ENCODE results near the gene TSPOAP1. TPM values are rescaled to one million over a fixed set of nuclear protein-coding genes. Genes with fewer than 3 reads are reported as not detected.

Gene TSPOAP1
- total RNA-seq, 4 donors from 2014 or later: 19.5 to 35.4 (median 22.1) TPM

DNA sequence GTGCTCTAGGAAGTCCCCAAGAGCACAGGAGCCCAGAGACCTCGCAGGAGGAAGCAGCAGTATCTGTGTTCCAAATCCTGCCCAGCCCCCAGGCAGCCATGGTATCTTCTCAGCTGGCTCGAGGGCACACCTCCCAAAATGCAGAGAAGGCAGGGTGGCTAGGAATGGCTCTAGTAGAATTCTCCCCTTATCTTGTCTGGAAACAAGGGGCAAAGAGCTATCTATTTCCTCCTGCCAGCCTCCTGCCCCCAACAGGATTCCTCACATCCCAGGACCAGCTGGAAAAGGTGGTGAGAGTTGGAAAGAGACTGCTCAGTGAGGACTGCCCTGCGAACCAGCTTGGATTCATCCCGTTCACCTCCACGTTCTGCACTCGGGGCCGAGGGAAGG lies 8.6 kb upstream of the TSPOAP1 start:
- H3K36me3 ChIP-seq: no peaks in the 10 kb centered on the region
- intact Hi-C loops (cut with DNase I): no loop called here
- no peak for TF ChIP-seq POLR2A (IDR thresholded peaks at IDR 0.05)
- TF ChIP-seq, protein P1, sequence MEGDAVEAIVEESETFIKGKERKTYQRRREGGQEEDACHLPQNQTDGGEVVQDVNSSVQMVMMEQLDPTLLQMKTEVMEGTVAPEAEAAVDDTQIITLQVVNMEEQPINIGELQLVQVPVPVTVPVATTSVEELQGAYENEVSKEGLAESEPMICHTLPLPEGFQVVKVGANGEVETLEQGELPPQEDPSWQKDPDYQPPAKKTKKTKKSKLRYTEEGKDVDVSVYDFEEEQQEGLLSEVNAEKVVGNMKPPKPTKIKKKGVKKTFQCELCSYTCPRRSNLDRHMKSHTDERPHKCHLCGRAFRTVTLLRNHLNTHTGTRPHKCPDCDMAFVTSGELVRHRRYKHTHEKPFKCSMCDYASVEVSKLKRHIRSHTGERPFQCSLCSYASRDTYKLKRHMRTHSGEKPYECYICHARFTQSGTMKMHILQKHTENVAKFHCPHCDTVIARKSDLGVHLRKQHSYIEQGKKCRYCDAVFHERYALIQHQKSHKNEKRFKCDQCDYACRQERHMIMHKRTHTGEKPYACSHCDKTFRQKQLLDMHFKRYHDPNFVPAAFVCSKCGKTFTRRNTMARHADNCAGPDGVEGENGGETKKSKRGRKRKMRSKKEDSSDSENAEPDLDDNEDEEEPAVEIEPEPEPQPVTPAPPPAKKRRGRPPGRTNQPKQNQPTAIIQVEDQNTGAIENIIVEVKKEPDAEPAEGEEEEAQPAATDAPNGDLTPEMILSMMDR (IDR thresholded peaks at IDR 0.05): no peak
- H3K9me3 ChIP-seq: no peaks in the 10 kb centered on the region
- no peak for DNase-seq
- no peak overlapping the region for H3K4me3 ChIP-seq (replicated peaks in 1 of 3)
- 56 to 57% methylated on average over 5 to 7 of the region's 7 CpGs for WGBS, 2 donors
- H3K27me3 ChIP-seq: no peaks in the 10 kb centered on the region
- no peaks in the 10 kb centered on the region for H3K4me1 ChIP-seq
- H3K27ac ChIP-seq: peak overlapping the region in 1 of 3 donors; percentile 28

DNA sequence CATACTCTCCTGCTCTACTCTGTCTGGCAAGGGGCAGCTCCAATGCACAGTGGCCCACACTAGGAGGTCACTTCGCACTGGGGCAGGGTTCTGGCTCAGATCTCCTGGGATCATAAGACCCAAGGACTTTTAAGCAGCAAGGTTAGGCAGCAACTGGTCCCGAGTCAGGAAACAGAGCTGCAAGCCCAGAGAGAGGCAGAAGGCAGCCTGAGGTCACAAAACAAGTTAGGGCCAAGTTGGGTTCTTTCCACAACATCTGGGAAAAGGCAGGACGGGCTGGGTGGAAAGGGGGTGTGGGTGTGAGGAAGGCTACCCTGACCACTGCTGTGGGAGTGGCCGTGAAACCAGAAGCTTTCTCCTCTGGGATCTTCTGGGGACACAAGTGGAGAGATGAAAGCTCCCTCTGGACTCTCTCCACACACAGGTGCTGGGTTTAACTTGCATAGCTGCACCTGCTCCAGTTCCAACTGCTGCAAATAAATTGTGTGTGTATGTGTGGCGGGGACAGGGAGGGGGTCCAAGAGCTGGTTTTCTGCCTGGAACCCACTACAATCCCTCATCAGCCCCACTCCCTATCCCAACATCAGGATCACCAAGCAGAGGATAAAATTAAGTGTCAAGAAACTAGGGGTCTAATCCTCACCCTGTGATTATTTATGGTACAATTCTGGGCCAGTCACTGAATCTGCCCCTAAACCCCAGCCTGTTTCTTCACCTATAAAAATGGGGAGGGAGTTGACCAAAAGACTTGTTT lies 8.0 kb upstream of the TSPOAP1 start:
- no peaks in the 10 kb centered on the region for H3K27me3 ChIP-seq
- H3K36me3 ChIP-seq: no peaks in the 10 kb centered on the region
- no peak overlapping the region for H3K27ac ChIP-seq
- intact Hi-C loops (cut with DNase I): no loop called here
- TF ChIP-seq POLR2A (IDR thresholded peaks at IDR 0.05): no peak
- TF ChIP-seq, protein P1 (IDR thresholded peaks at IDR 0.05): no peak
- H3K4me3 ChIP-seq (replicated peaks in 1 of 3): no peak overlapping the region
- H3K4me1 ChIP-seq: no peaks in the 10 kb centered on the region
- WGBS, 2 donors: 49 to 55% methylated on average over 5 of the region's 5 CpGs
- no peak for DNase-seq
- H3K9me3 ChIP-seq: no peaks in the 10 kb centered on the region

GRCh38 chr17:58335779-58336455 lies 7.3 kb upstream of the TSPOAP1 start:
- no peaks in the 10 kb centered on the region for H3K36me3 ChIP-seq
- TF ChIP-seq, protein P1 (IDR thresholded peaks at IDR 0.05): no peak
- TF ChIP-seq POLR2A (IDR thresholded peaks at IDR 0.05): no peak
- H3K4me3 ChIP-seq (replicated peaks in 1 of 3): no peak overlapping the region
- intact Hi-C loops (cut with DNase I): no loop called here
- no peaks in the 10 kb centered on the region for H3K4me1 ChIP-seq
- DNase-seq: no peak
- H3K27ac ChIP-seq: no peak overlapping the region
- no peaks in the 10 kb centered on the region for H3K9me3 ChIP-seq
- 72 to 74% methylated on average over 4 of the region's 4 CpGs for WGBS, 2 donors
- no peaks in the 10 kb centered on the region for H3K27me3 ChIP-seq

DNA sequence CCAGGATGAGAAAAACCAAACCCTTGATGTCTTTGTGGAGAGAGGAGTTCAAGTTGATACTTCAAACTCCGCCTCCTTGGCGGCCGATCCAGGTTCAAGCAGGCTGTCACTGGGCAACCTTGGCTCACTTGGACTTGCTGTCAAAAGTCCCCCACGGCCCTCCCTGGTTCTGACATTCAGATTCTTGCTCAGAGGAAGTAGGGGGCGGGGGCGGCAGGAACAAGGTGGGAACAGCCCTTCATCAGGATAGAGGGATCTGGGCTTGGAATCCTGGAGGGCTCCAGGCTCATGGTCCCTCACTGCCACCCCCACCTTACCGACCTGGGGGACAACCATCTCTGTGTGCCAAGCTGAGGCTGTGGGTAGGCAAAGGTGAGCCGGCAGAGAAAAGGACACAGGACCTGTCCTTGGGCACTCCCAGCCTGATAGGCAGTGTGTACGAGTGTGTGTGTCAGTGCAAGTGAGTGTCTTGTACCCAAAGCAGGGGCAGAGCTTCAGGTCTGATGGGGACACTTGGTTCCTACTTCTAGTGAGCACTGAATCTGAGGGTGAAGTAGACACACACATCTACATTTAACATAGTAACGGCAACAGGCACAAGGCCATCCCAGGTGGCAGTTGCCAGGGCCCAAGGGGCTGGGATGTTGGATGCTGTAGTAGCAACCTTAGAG lies 6.6 kb upstream of the TSPOAP1 start:
- intact Hi-C loops (cut with DNase I): no loop called here
- peak; percentile 31 to 33 for DNase-seq
- H3K4me1 ChIP-seq: no peaks in the 10 kb centered on the region
- H3K27me3 ChIP-seq: no peaks in the 10 kb centered on the region
- no peaks in the 10 kb centered on the region for H3K9me3 ChIP-seq
- no peaks in the 10 kb centered on the region for H3K36me3 ChIP-seq
- 45 to 65% methylated on average over 7 to 10 of the region's 10 CpGs for WGBS, 2 donors
- TF ChIP-seq, protein P1 (IDR thresholded peaks at IDR 0.05): no peak
- no peak for TF ChIP-seq POLR2A (IDR thresholded peaks at IDR 0.05)
- H3K27ac ChIP-seq: no peak overlapping the region
- no peak overlapping the region for H3K4me3 ChIP-seq (replicated peaks in 1 of 3)

DNA sequence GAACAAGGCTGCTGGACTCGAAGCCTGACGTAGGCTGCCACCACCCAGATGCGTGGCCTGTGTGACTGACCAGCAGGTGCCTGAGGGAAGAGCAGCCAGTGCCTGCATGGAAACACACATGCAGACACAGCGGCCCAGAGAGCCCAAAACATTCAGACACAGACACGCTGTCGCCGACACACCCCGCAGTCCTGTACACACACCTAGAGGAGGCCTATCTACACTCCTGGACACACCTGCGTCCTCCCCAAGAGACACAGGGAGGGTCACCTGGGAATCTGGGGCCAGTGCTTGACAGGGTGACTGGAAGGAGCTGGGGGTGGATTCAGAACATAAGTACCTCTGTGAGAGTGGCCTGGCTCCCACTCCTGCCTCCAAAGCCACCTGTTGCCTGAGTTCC lies 6.1 kb upstream of the TSPOAP1 start:
- WGBS, 2 donors: 55 to 57% methylated on average over 7 to 9 of the region's 9 CpGs
- no peak for DNase-seq
- Histone ChIP-seq H3K27me3 (no peaks in the 10 kb centered on the region), H3K36me3 (no peaks in the 10 kb centered on the region), H3K4me3 (replicated peaks in 1 of 3) (no peak overlapping the region), H3K27ac (no peak overlapping the region), H3K9me3 (no peaks in the 10 kb centered on the region), H3K4me1 (no peaks in the 10 kb centered on the region)
- intact Hi-C loops (cut with DNase I): no loop called here
- no peak for TF ChIP-seq POLR2A (IDR thresholded peaks at IDR 0.05)
- TF ChIP-seq, protein P1 (IDR thresholded peaks at IDR 0.05): no peak
